H4 (cell line): ENCODE measurements around the gene PAX9. TPM values are rescaled to one million over a fixed set of nuclear protein-coding genes. Genes with fewer than 3 reads are reported as not detected.
A peak's percentile ranks its signal among the peaks of the same experiment; 100 is the strongest.

Experiments
- DNase-seq: peaks from one replicate; pipeline ENCODE4 v3.0.0-alpha.2; 2015; ENCODE audit warnings: low spot score
- total RNA-seq: library from RNA; depleted of rRNA; stranded (reverse); fragments of >200 nt; shearing (Covaris generic); gene quantifications from 2 replicates; pipeline ENCODE4 v1.2.3, GENCODE V29; 2014

The PAX9 gene
- total RNA-seq, 1 experiment from 2014 or later = 4.6 TPM

GRCh38 chr14:36655963-36656686 lies 5.5 kb upstream of the PAX9 start:
- no peak for DNase-seq

GRCh38 chr14:36656687-36657398 lies 4.8 kb upstream of the PAX9 start:
- DNase-seq = no peak

GRCh38 chr14:36657399-36658122 lies 4.1 kb upstream of the PAX9 start:
- no peak for DNase-seq

GRCh38 chr14:36658123-36659009 lies 3.3 kb upstream of the PAX9 start:
- DNase-seq = no peak

- no peak for DNase-seq
Observed at GRCh38 chr14:36659010-36659821, 2.4 kb upstream of the PAX9 start.

- no peak for DNase-seq
Observed at GRCh38 chr14:36659822-36660735, 1.6 kb upstream of the PAX9 start.

GRCh38 chr14:36660736-36661505 lies 739 bp upstream of the PAX9 start:
- no peak for DNase-seq

GRCh38 chr14:36662258-36662542 lies 540 bp downstream of the PAX9 start:
- DNase-seq = no peak

GRCh38 chr14:36662543-36663403 lies 1.1 kb downstream of the PAX9 start:
- peak; percentile 15 for DNase-seq

GRCh38 chr14:36663404-36664321 lies 2.0 kb downstream of the PAX9 start:
- DNase-seq = no peak

- no peak for DNase-seq
Observed at GRCh38 chr14:36664322-36665193, 2.9 kb downstream of the PAX9 start.

GRCh38 chr14:36665887-36666415 lies 4.3 kb downstream of the PAX9 start:
- DNase-seq = no peak

- no peak for DNase-seq
Observed at GRCh38 chr14:36666416-36667206, 5.0 kb downstream of the PAX9 start.

- DNase-seq = no peak
Observed at GRCh38 chr14:36667679-36668078, 6.0 kb downstream of the PAX9 start.

- DNase-seq = no peak
Observed at GRCh38 chr14:36671149-36671548, 9.5 kb downstream of the PAX9 start.
